LNCaP clone FGC (cell line): Measurements from ENCODE around the gene DCAKD.

ENCODE experiments used
- DNase-seq: peaks from one replicate; pipeline ENCODE4 v3.0.0-alpha.2; 2011; ENCODE audit warnings: low read depth
- H3K4me3 ChIP-seq: 2 replicates; pipeline ENCODE4 v1.5.1; 2011; ENCODE audit warnings: mild to moderate bottlenecking, low read depth, low read length, control low read depth
- TF ChIP-seq, protein P1 (sequence below): IDR thresholded peaks from 2 replicates; pipeline ENCODE4 v1.5.1; 2012; ENCODE audit warnings: mild to moderate bottlenecking; ENCODE audit not compliant: control insufficient read depth, insufficient read depth; ENCODE audit errors: extremely low read depth

DCAKD gene

DNA sequence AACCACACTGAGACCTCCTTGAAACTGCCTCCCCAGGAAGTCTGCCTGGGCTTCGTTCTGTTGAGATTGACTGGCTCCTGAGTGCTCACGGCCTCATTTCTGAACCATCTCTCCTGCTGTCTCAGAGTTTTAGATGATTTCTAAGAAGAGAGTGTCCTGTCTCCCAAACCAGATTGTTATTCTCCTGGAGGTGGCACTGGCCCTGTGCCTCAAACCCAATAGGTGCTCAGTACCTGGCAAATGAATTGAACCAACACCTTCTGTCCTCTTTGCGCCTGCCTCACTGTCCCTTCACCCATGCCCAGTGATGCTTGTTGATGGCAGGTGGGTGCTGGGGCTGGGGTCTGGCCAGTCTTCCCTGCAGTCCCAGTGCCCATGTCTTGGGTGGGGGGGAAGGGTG, 47.0 kb downstream of the DCAKD start:
- DNase-seq, result no peak
- TF ChIP-seq, protein P1, sequence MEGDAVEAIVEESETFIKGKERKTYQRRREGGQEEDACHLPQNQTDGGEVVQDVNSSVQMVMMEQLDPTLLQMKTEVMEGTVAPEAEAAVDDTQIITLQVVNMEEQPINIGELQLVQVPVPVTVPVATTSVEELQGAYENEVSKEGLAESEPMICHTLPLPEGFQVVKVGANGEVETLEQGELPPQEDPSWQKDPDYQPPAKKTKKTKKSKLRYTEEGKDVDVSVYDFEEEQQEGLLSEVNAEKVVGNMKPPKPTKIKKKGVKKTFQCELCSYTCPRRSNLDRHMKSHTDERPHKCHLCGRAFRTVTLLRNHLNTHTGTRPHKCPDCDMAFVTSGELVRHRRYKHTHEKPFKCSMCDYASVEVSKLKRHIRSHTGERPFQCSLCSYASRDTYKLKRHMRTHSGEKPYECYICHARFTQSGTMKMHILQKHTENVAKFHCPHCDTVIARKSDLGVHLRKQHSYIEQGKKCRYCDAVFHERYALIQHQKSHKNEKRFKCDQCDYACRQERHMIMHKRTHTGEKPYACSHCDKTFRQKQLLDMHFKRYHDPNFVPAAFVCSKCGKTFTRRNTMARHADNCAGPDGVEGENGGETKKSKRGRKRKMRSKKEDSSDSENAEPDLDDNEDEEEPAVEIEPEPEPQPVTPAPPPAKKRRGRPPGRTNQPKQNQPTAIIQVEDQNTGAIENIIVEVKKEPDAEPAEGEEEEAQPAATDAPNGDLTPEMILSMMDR, result no peak
- H3K4me3 ChIP-seq, result no peak overlapping the region

DNA sequence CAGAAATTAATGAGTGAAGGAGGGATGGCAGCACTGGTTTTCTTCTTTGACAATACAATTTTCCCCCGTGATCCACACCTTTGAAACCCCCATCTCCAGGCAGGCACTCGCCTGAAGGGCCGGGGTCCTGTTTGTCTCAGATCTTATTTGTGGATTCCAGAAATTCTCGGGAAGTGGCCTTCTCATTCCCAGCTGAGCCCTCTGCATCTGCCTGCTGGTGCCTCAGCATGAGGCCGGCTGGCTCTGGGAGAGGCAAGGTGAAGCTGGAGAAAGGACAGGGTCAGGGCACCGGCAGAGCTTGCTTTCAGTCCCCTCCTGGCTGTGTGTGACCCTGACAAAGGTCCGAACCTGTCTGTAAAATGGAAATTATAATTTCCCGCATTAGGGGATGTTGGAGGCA, 47.6 kb downstream of the DCAKD start:
- no peak for DNase-seq
- TF ChIP-seq, protein P1, result no peak

DNA sequence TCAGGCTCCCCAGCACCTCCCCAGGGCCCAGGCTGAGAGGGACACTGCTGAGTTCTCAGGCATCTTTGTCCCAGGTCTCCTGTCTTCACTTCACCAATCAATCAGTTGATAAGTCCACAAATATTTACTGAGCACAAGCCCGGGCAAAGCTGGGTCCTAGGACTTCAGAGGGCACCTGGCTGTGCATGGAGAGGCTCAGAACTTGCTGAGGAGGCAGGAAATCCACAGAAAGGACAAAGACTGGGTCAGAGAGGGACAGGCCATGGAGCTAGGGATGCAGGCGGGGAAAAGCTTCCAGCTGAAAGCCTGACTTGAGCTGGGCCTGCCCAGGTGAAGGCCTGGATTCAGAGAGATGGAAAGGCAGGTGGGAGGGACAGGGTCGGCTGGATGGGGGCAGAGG, 50.1 kb downstream of the DCAKD start:
- no peak overlapping the region for H3K4me3 ChIP-seq
- TF ChIP-seq, protein P1, result no peak
- no peak for DNase-seq

More for the DNA sequence above, 47.6 kb downstream of the DCAKD start:
- no peak overlapping the region for H3K4me3 ChIP-seq

DNA sequence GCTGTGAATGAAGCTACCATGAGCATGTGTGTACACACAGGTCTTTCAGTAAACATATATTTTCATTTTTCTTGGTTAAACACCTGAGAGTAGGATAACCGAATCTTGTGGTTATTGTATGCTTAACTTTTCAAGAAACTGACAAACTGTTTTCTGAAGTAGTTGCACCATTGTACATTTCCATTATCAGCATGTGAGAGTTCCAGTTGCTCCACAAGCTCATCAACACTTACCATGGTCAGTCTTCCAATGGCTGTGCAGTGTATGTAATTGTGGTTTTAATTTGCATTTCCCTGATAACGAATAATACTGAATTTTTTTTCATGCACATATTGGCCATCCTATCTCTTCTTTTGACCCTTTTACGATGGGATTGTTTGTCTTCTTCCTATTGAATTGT, 52.0 kb downstream of the DCAKD start:
- TF ChIP-seq, protein P1, result no peak
- no peak overlapping the region for H3K4me3 ChIP-seq
- DNase-seq, result no peak

DNA sequence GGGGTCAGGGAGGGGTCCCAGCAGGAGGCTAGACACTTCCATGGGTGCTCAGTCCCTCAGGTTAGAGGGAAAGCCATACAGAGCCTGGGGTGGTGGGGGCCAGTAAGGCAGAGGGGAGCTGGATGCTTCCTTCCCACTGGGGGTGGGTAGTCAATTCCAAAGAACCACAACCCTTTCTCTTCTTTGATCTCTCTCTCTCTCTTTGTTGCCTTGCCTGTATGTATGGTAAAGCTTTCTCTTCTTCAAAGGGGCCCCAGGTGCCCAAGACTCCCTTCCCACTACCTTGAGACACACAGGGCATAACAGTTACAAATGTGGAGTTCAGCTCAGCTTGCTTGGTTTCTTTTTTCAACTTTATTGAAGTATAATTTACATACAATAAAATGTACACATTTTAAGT, 52.8 kb downstream of the DCAKD start:
- no peak for DNase-seq
- TF ChIP-seq, protein P1, result no peak
- H3K4me3 ChIP-seq, result no peak overlapping the region

DNA sequence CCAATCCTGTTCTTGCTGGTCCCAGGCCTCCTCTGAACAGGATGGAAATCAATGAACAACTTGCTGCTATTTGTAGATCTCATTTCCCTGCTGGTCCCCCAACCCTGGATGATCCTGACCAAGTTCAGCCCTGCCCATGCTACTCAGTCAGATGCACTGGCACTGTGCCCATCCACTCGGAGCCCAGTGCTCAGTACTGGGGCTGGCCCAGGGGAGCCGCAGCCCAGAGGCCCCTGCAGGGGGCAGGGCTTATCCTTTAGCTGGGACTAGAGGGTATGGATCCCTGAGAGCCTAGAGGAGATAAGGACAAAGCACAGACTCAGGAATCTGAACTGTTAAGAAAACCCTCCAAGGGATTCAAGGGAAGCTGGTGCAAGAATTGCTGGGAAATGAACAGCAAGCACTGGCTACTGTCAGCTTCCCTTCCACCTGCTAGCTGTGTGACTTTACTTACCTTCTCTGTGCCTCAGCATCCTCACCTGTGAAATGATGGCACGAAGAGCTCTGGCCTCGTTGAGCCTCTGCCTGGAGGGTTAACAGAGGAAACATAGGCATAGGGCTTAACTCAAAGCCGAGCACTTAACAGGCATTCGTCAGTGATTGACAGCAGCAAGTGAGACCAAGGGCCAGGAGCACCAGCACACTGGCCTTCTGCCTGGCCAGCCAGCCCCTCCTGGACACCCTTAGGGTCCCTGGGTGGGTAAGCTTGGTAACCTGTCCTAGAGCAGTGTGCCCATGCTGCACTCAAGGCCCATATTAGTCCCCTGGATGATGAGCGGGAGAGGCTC, 53.5 kb downstream of the DCAKD start:
- H3K4me3 ChIP-seq, result no peak overlapping the region
- TF ChIP-seq, protein P1, result no peak
- no peak for DNase-seq

DNA sequence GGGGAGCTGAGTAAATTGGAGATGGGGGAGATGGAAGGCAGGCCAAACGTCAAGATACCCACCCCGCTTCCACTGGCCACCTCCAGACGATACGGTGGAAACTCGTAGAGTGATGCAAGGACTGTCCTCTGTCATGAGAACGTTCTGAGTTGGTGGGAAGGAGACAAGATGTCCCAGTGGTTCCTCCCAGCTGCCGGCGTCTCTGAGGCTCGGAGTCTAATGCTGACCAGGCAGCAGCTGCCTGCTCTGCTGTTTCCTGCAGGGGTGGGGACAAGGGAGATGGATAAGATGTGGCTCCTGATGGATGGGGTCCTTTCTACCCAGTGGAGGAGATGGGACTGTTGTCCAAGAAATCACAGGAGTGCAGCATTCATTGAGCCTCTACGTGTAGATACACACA, 55.1 kb downstream of the DCAKD start:
- no peak overlapping the region for H3K4me3 ChIP-seq
- no peak for DNase-seq
- TF ChIP-seq, protein P1, result no peak
